Measurements from ENCODE around the gene CBX2.

CBX2 gene

DNA sequence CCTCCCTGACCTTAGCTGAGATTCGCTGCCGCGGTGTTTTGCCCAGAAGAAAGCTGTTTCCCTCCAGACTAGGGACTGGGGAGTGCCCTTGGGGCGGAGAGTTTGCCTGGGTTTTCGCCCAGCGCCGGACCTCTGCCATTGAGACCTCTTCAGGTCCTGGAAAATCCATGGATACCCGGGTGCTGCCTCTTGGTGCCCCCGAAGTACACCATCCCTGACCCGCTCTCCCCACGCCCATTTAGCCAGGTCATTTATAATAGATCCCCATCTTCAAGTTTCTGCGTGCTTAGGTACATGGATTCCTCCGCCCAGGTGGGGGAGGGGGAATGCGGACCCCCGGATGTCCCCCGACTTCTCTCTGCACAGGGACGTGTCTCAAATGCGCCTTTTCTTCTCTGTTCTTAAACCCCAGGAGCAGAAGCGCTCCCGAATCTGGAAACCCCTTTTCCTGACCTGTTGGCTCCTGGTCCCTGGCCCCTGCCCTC, 34.0 kb downstream of the CBX2 start:
- DNase-seq (ENCODE audit: low read depth in 2 of 2): no peak
- no peak overlapping the region for H3K4me3 ChIP-seq (replicated peaks in 1 of 2; ENCODE audit: low read depth in 2 of 2, low read length in 2 of 2)
- no peak for TF ChIP-seq CTCF (IDR thresholded peaks at IDR 0.05; ENCODE audit: low read depth, low read length)

DNA sequence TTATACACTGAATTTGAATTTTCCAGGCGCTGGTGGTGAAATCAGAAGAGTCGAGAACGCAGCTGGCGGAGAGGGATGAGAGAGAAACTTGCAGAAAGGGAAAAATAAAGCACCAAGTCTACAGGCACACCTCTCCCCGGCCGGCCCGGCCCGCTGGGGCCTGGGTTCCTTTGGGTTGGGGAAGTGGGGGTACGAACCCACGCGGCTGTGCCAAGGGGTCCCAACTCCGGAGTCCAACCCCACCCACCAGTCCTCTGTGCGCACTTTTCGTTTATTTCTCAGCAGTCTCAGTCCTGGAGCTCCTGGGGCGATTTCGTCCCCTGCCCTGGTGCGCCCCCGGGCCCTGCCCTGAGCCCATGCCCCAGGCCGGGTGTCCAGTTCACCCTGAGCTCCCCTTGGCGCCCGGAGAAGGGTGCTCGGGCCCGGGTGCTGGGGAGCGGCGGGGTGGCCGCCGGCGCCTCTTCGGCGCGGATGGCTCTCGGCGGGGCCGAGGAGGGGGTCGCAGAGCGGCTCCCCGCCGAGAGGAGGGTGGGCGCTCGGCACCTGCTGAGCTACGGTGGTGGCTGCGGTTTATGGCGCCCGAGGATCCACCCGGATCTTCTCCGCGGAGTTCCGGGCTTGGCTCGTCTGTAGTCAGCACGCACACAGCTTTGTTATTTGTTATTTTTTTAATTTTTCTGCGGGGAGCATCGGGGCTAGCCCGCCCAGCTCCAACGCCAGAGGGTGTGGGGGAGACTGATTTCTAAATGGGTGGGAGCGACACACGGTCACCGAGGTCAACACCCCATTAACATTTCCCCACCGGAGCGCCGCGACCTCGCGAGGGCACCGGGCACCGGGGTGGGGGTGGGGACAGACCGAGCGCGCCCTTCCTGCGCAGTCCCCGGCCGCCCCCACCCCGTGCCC, 34.7 kb downstream of the CBX2 start:
- no peak for TF ChIP-seq CTCF (IDR thresholded peaks at IDR 0.05; ENCODE audit: low read depth, low read length)
- DNase-seq (ENCODE audit: low read depth in 2 of 2): no peak
- H3K4me3 ChIP-seq (replicated peaks in 1 of 2; ENCODE audit: low read depth in 2 of 2, low read length in 2 of 2): peak overlapping the region; percentile 17 to 36

- peak overlapping the region; percentile 17 to 36 for H3K4me3 ChIP-seq (replicated peaks in 1 of 2; ENCODE audit: low read depth in 2 of 2, low read length in 2 of 2)
- no peak for TF ChIP-seq CTCF (IDR thresholded peaks at IDR 0.05; ENCODE audit: low read depth, low read length)
- DNase-seq (ENCODE audit: low read depth in 2 of 2): no peak
Measured at GRCh38 chr17:79813297-79814126, 35.6 kb downstream of the CBX2 start.

GRCh38 chr17:79814127-79814973, 36.4 kb downstream of the CBX2 start:
- DNase-seq (ENCODE audit: low read depth in 2 of 2): no peak
- no peak for TF ChIP-seq CTCF (IDR thresholded peaks at IDR 0.05; ENCODE audit: low read depth, low read length)
- no peak overlapping the region for H3K4me3 ChIP-seq (replicated peaks in 1 of 2; ENCODE audit: low read depth in 2 of 2, low read length in 2 of 2)

GRCh38 chr17:79814974-79815835, 37.3 kb downstream of the CBX2 start:
- TF ChIP-seq CTCF (IDR thresholded peaks at IDR 0.05; ENCODE audit: low read depth, low read length): no peak
- H3K4me3 ChIP-seq (replicated peaks in 1 of 2; ENCODE audit: low read depth in 2 of 2, low read length in 2 of 2): peak overlapping the region in 1 of 2 donors; percentile 28
- peak; percentile 45 to 51 for DNase-seq (ENCODE audit: low read depth in 2 of 2)

Data from cardiac fibroblast (primary cell).